ENCODE results near the gene RPL26.
"Not testable (repeated sequence)": the region's sequence is repeated elsewhere in the genome, so short reads cannot be mapped to it uniquely, and the experiment has no call there.

The RPL26 gene

DNA sequence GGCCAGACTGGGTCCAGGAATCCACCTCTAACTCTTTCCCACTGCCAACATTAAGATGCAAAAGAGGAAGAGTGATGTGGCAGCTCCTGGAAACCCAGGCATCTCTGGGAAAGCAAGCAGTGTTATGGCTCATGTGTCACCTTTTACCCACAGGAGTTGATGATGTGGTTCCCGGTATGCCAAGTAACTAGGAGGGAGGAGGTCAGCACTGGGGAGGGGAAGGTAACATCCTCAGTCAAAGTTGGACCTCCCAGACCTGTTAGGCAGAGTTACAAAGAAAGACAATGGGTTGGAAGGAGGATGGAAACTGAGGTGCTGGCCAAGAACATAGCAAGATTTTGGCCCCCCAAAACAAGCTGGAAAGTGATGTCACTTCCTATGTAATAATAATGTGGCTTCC, 17.9 kb downstream of the RPL26 start:
- DNase-seq (ENCODE audit: low spot score): no peak

GRCh38 chr17:8362651-8363332, 20.2 kb downstream of the RPL26 start:
- DNase-seq (ENCODE audit: low spot score): no peak

DNA sequence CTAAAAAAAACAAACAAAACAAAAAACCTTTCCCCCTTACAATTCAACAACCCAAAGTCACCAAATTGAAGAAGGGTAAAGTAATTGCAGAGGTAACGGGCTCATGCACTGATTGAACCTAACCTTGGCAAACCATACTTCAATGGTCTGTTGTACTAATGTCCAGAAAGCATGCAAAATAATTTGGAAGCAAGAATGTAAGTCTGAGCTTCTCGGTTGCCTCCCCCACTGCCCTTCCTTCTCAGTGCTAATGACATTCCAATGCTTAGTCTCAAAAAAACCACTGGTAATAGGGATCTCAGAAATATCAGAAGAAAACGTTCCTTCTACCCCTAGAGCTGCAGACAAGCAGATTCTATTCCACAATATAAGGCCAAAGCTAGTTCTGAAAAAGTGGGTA, 22.2 kb downstream of the RPL26 start:
- DNase-seq (ENCODE audit: low spot score): no peak

DNA sequence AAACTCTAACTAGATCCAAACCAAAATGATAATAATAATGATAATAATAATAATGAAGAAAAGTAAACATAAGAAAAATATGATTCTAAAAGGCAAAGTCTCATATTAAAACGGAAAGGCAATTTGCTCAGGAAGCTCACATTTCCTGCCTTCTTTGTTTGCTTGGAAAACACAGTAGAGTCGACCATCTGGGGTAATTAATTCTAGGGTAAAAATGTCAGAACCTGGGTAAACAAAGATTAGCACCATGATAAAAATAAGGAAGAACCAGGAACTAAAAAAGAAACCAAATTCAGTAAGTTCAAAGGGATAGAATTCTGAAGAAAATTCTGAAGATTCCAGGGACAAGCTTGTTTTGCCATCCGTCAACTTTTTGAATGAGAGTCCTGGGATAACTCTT, 22.7 kb downstream of the RPL26 start:
- no peak for DNase-seq (ENCODE audit: low spot score)

- no peak for DNase-seq (ENCODE audit: low spot score)
These were observed 23.2 kb downstream of the RPL26 start for GRCh38 chr17:8359769-8360168.

DNA sequence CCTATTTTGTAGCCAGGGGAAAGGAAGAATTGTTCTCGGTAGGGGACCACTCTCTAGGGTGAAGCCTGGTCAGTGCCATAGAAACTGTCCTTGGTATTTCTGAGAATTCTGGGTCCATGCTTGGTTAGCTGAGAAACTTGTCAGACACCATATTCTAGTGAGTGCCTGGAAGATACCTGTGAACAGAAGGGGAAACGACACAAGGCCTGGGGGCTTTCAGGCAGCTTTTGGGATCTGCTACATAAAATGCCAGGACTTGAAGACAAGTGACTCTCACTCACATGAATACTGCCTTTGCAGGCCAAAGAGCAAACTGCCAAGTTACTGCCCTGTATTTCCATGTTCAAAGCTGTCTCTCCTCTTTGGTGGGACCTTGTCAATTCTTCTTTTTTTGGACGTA, 25.1 kb downstream of the RPL26 start:
- no peak for DNase-seq (ENCODE audit: low spot score)

- DNase-seq (ENCODE audit: low spot score): no peak
These were observed 28.8 kb downstream of the RPL26 start for GRCh38 chr17:8354236-8354635.

DNA sequence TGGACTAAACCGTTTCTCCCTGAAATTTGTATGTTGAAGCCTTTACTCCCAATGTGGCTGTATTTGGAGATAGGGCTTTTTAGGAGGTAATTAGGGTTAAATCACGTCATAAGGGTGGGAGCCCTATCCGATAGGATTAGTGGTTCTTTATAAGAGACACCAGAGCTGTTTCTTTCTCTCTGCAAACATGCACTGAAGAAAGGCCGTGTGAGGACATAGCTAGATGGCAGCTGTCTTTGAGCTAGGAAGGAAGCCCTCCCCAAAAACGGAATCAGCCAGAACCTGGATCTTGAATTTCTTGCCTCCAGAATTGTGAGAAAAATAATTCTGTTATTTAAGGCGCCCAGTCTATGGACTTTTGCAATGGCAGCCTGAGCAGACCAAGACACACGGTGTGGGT, 29.3 kb downstream of the RPL26 start:
- DNase-seq (ENCODE audit: low spot score): no peak

GRCh38 chr17:8350339-8350738, 32.7 kb downstream of the RPL26 start:
- no peak for DNase-seq (ENCODE audit: low spot score)

DNA sequence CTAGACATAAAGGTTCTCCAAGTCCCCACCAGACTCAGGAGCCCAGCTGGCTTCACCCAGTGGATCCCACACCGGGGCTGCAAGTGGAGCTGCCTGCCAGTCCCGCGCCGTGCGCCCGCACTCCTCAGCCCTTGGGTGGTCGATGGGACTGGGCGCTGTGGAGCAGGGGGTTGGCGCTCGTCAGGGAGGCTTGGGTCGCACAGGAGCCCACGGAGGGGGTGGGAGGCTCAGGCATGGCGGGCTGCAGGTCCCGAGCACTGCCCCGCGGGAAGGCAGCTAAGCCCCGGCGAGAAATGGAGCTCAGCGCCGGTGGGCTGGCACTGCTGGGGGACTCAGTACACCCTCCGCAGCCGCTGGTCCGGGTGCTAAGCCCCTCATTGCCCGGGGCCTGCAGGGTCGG, 36.0 kb downstream of the RPL26 start:
- DNase-seq (ENCODE audit: low spot score): not testable (repeated sequence)

DNA sequence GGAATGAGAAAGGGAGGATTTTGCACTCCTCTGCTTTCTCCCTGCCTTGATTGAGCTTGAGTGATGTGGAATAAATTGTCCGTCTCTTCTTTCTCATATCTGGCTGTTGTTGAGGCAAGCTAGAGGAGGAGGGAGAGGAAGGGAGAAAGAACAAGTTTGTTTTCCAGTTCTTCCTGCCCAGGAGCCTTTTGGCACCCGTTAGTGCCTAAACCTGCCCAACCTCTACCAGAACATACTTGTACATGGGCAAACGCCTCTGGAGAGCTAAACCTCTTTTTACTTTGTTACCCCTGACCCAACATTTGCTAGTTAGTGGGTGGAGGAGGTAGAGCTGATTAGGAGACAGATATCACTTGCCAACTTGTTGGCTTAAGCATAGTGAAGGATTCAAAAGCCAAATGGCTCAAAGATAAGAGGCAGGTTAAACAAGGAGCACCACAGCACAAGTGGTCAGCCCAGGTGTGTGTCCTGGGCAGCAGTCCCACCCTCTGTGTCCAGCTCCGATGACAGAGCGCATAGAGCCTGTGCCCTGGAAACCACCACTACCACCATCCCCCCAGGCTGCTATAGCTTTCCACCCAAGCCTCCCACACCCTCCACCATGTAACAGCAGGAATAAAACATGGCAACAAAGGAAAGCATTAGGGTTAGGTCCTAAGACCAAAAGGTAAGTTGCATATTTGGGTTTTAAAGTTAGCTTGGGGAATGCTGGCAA, 36.9 kb downstream of the RPL26 start:
- no peak for DNase-seq (ENCODE audit: low spot score)

- no peak for DNase-seq (ENCODE audit: low spot score)
These were observed 37.8 kb downstream of the RPL26 start for GRCh38 chr17:8345052-8345690.

GRCh38 chr17:8341456-8341855, 41.5 kb downstream of the RPL26 start:
- DNase-seq (ENCODE audit: low spot score): no peak

DNA sequence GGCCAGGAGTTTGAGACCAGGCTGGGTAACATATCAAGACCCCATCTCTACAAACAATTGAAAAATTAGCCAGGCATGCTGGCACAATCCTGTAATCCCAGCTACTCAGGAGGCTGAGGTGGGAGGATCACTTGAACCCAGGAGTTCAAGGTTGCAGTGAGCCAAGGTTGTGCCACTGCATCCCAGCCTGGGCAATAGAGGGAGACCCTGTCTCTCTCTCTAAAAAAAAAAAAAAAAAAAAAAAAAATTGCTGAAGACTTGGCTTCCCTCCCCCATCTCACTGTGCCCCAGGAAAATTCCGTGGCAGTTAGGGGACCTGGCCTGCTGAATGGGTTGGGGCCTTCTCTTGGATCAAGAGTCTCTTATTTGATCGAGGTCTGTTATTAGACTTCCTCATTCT, 43.5 kb downstream of the RPL26 start, which contains the start of gene ODF4:
Gene ODF4 (plus strand): TSS at position 301 of the 400 bp plus-strand sequence. CDS start 212 bp downstream, outside the sequence.
- no peak for DNase-seq (ENCODE audit: low spot score)

DNA sequence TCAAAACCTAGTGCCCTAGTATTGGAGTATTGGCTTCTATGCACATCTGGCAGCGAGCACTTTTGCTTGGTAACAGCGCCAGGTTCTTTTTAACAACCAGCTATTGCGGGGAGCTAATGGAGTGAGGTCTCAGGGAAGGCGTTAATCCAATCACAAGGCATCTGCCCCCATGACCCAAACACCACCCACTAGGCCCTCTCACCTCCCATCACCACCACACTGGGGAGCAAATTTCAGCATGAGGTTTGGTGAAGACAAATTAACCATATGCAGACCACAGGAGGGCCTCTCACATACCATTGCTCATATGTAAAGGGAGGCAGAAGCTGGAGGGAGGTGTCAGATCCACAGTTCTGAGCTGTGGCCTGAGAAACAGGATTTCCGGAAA, 44.2 kb downstream of the RPL26 start:
- no peak for DNase-seq (ENCODE audit: low spot score)

DNA sequence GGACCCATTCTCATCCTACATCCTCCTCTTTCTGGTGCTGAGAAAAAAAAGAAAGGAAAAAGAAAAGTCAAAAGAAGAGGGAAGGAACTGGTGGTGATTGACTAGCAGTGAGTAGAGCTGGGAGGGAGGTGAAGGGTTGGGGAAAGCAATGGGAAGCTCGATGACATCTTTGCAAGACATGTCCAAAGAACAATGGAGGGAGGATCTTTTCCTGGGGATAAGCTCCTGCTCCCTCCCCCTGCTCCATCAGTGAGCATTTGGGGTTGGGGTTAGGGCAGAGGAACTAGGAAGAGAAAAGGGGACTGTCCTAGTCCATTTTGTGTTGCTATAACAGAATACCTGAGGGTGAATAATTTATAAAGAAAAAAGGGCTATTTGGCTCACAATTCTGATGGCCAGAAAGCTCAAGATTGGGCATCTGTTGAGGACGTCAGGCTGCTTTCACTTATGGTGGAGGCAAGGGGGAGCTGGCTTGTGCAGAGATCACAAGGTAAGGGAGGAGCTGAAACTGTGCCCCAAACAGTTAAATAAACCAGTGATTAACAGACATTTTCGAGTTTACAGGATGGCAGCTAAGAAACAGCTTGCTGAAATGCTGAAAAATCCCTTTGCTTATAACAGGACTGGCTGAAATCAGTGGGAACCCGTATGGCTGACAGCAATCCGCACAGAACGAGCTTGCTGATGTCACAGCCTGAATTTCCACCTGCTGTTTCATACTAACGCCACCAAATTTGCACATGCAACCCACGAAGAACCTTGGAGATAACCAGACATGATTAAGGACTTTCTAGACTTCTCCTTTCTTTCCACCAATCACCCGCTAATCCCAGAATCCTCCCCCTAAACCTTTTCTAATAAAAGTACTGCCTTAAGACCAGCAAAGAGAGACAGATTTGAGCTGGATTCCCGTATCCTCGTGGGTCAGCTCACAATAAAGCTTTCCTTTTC, 44.9 kb downstream of the RPL26 start:
- DNase-seq (ENCODE audit: low spot score): no peak

GRCh38 chr17:8333281-8333680, 49.7 kb downstream of the RPL26 start:
- no peak for DNase-seq (ENCODE audit: low spot score)

DNA sequence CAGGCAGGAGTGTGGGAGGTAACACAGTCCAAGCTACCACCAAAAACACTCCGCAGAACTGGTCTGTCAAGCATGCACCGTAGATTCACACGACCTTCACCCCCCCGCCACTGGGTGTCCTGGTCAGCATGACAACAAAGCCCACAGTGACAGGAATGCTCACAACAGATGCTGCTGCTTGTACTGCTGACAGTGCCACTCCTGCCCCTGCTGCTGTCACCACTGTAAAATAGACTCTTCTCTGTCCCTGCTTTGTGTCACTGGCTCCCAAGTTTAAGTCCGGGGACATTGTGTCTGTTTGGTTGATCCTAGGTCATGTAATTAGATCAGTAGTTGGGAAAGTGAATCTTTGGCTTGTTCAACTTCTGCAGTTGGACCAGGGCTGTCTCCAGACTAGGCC, 50.3 kb downstream of the RPL26 start:
- DNase-seq (ENCODE audit: low spot score): no peak

DNA sequence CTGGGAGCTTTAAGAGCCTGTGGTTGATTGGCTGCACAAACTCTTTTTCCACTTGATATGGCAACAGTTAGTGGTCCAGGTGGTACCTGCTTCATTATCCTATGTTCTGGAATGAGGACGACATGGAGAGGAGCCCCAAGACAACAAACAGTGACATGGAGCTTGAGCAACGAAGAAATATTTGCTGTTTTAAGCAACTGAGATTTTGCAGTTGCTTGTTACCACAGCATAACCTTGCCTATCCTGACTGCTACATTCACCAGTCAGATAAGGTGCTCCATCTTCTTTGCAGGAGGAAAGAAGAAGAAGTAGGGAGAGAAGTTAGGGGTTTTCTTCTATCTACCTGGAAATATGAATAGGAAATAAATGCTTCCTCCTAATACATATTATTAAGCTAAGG, 50.9 kb downstream of the RPL26 start:
- no peak for DNase-seq (ENCODE audit: low spot score)

Measured in HuH-7 (cell line).